ENCODE results near the gene SPAG17. TPM values are rescaled to one million over a fixed set of nuclear protein-coding genes. Genes with fewer than 3 reads are reported as not detected.

The SPAG17 gene
- polyA plus RNA-seq, 1 donor (not counting 4 experiments of a cell fraction or from before 2014, with no cell fraction given) = 0.52 TPM

DNA sequence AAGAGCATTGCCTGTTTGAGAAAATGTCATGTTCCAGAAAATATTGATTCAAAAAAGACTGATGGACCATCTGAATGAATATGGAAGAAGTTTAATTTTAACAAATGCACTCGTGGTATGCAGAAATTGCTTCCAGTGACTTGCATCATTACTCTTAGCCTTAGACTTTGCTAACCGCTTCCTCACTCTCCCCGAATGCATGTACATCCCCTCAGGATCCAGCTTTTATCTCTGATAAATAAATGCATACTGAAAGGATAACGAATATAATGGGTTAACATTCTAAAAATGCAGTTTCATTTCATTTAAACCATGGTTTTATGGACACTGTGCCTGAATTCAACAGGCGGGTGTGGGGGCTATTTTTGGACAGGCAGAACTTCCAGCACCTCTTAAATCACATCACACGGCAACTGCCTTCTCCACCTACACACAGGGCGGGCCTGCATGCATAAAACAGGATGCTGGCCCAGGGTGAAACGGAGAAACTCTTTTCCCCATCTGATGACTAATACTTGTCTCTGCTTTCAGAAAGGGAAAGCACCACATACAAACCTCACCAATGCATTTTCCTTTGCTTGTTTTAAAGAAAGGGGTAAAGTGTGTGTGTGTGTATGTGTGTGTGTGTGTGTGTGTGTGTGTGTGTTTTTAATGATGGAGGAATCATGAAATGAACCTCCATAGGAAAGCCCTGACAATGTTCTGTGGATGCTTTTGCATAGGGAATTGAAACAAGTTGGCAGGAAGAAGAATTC, 48.7 kb downstream of the SPAG17 start:
- H3K4me1 ChIP-seq (ENCODE audit: control insufficient read depth, extremely low read depth, insufficient read depth, low read length) = peaks cover 9% of the 10 kb centered on the region
- no peak overlapping the region for H3K27ac ChIP-seq (ENCODE audit: control insufficient read depth, insufficient read depth, low read length)
- FAIRE-seq = peak; percentile 79
- H4K20me1 ChIP-seq (ENCODE audit: control insufficient read depth, extremely low read depth, insufficient read depth, low read length) = no peaks in the 10 kb centered on the region
- H3K9me3 ChIP-seq (ENCODE audit: control insufficient read depth, low read depth, low read length) = no peaks in the 10 kb centered on the region
- no peak overlapping the region for H2AFZ ChIP-seq (ENCODE audit: control insufficient read depth, low read length)
- no peak overlapping the region for H3K4me3 ChIP-seq (ENCODE audit: control insufficient read depth in 2 of 3, extremely low read depth in 1 of 3, insufficient read depth in 2 of 3, low read depth in 1 of 3, low read length in 3 of 3)
- dilution Hi-C loops (cut with MboI; ENCODE audit: extremely low pct_ligation_motif_present, low sequenced_read_pairs) = no loop called here
- H3K79me2 ChIP-seq (ENCODE audit: control insufficient read depth, insufficient read depth, low read length) = no peaks in the 10 kb centered on the region
- no peak for DNase-seq (ENCODE audit: low read depth, low spot score)
- TF ChIP-seq EZH2 (IDR thresholded peaks at IDR 0.05; ENCODE audit: low read length) = no peak
- TF ChIP-seq, protein P1, sequence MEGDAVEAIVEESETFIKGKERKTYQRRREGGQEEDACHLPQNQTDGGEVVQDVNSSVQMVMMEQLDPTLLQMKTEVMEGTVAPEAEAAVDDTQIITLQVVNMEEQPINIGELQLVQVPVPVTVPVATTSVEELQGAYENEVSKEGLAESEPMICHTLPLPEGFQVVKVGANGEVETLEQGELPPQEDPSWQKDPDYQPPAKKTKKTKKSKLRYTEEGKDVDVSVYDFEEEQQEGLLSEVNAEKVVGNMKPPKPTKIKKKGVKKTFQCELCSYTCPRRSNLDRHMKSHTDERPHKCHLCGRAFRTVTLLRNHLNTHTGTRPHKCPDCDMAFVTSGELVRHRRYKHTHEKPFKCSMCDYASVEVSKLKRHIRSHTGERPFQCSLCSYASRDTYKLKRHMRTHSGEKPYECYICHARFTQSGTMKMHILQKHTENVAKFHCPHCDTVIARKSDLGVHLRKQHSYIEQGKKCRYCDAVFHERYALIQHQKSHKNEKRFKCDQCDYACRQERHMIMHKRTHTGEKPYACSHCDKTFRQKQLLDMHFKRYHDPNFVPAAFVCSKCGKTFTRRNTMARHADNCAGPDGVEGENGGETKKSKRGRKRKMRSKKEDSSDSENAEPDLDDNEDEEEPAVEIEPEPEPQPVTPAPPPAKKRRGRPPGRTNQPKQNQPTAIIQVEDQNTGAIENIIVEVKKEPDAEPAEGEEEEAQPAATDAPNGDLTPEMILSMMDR (optimal IDR thresholded peaks at IDR 0.05 in 1 of 3, IDR thresholded peaks at IDR 0.05 in 1 of 3, conservative IDR thresholded peaks at IDR 0.05 in 1 of 3; ENCODE audit: extremely low read depth in 1 of 3, insufficient read depth in 2 of 3, low read length in 3 of 3) = no peak
- H3K9me1 ChIP-seq (ENCODE audit: control insufficient read depth, extremely low read depth, insufficient read depth, low read length) = no peaks in the 10 kb centered on the region
- no peak overlapping the region for H3K9ac ChIP-seq (ENCODE audit: control insufficient read depth, extremely low read depth, insufficient read depth, low read length)
- peaks cover 3% of the 10 kb centered on the region for H3K27me3 ChIP-seq (ENCODE audit: control insufficient read depth, extremely low read depth, insufficient read depth, low read length)
- H3K36me3 ChIP-seq (ENCODE audit: control insufficient read depth in 2 of 2, extremely low read depth in 1 of 2, insufficient read depth in 2 of 2, low read length in 2 of 2) = no peaks in the 10 kb centered on the region
- peak overlapping the region; percentile 38 for H3K4me2 ChIP-seq (ENCODE audit: control insufficient read depth, extremely low read depth, insufficient read depth, low read depth, low read length)

DNA sequence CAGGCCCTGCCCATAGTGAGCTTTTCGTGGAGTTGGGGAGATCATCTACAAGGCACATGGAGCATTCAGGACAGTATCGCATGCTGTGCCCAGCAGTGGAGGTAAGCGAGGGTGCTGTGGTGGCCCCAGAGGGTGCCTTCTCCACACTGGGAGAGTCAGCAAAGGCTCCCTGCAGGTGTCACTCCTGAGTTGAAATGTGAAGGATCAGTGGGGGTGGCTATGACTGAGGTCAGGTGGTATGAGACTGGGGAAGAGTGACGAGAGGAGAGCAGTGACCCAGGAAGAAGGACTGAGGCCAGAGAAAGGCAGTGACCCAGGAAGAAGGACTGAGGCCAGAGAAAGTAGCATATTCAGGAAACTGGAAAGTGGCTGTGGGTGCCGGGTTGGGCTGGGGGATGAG, 53.0 kb downstream of the SPAG17 start:
- Histone ChIP-seq H3K9ac (ENCODE audit: control insufficient read depth, extremely low read depth, insufficient read depth, low read length) (no peak overlapping the region), H3K9me1 (ENCODE audit: control insufficient read depth, extremely low read depth, insufficient read depth, low read length) (no peaks in the 10 kb centered on the region), H3K79me2 (ENCODE audit: control insufficient read depth, insufficient read depth, low read length) (no peaks in the 10 kb centered on the region), H3K27me3 (ENCODE audit: control insufficient read depth, extremely low read depth, insufficient read depth, low read length) (peaks cover 3% of the 10 kb centered on the region), H3K4me3 (ENCODE audit: control insufficient read depth in 2 of 3, extremely low read depth in 1 of 3, insufficient read depth in 2 of 3, low read depth in 1 of 3, low read length in 3 of 3) (no peak overlapping the region), H3K27ac (ENCODE audit: control insufficient read depth, insufficient read depth, low read length) (no peak overlapping the region), H3K9me3 (ENCODE audit: control insufficient read depth, low read depth, low read length) (no peaks in the 10 kb centered on the region), H3K36me3 (ENCODE audit: control insufficient read depth in 2 of 2, extremely low read depth in 1 of 2, insufficient read depth in 2 of 2, low read length in 2 of 2) (no peaks in the 10 kb centered on the region), H2AFZ (ENCODE audit: control insufficient read depth, low read length) (no peak overlapping the region), H4K20me1 (ENCODE audit: control insufficient read depth, extremely low read depth, insufficient read depth, low read length) (no peaks in the 10 kb centered on the region), H3K4me1 (ENCODE audit: control insufficient read depth, extremely low read depth, insufficient read depth, low read length) (peaks cover 9% of the 10 kb centered on the region), H3K4me2 (ENCODE audit: control insufficient read depth, extremely low read depth, insufficient read depth, low read depth, low read length) (no peak overlapping the region)
- no peak for DNase-seq (ENCODE audit: low read depth, low spot score)
- FAIRE-seq = no peak
- TF ChIP-seq, protein P1 (optimal IDR thresholded peaks at IDR 0.05 in 1 of 3, IDR thresholded peaks at IDR 0.05 in 1 of 3, conservative IDR thresholded peaks at IDR 0.05 in 1 of 3; ENCODE audit: extremely low read depth in 1 of 3, insufficient read depth in 2 of 3, low read length in 3 of 3) = no peak
- TF ChIP-seq EZH2 (IDR thresholded peaks at IDR 0.05; ENCODE audit: low read length) = no peak
- dilution Hi-C loops (cut with MboI; ENCODE audit: extremely low pct_ligation_motif_present, low sequenced_read_pairs) = no loop called here
